Endothelial cell of umbilical vein (primary cell): ENCODE measurements around the gene PLEKHG3. TPM values are rescaled to one million over a fixed set of nuclear protein-coding genes. Genes with fewer than 3 reads are reported as not detected.

ENCODE experiments used
- BruUV-seq: library from RNA; stranded (reverse); fragments of 400-500 nt; replicated peaks from 2 replicates; lab custom pipeline; 2021; lab: Mats Ljungman, UMichigan
- CTCF ChIA-PET: fragments of 300-600, 350-600 bp; sonication (Branson Sonifier 250); formaldehyde crosslinking; loops from one replicate; lab custom pipeline; 2021; ENCODE audit warnings: antibody characterized with exemption, inconsistent platforms; lab: Charles Lee
- POLR2A ChIA-PET: fragments of 300-600, 350-600 bp; sonication (Branson Sonifier 250); formaldehyde crosslinking; loops from one replicate; lab custom pipeline; 2021; ENCODE audit warnings: antibody characterized with exemption, inconsistent platforms; lab: Charles Lee
- DNase-seq: peaks from one replicate; pipeline ENCODE4 v3.0.0-alpha.2; 2011; ENCODE audit warnings: low read depth, low spot score
- FAIRE-seq: peaks from 2 replicates; lab custom pipeline; 2011; peaks lifted over from hg19 to GRCh38; lab: Jason Lieb, UNC
- H2AFZ ChIP-seq: 2 replicates; pipeline ENCODE4 v1.6.0; 2012; ENCODE audit warnings: low read depth, low read length, control low read depth, inconsistent platforms
- H3K27ac ChIP-seq: 2 replicates; pipeline ENCODE4 v1.5.1; 2011; ENCODE audit warnings: low read depth, mild to moderate bottlenecking, control low read depth, low read length, moderate library complexity; ENCODE audit not compliant: insufficient read depth
- H3K27me3 ChIP-seq, 2 experiments: 2 replicates each; pipeline versions ENCODE4 v1.6.0 to v1.6.1; 2011; ENCODE audit warnings: low read length in 2 of 2, mixed read lengths in 1 of 2; ENCODE audit not compliant: control insufficient read depth in 2 of 2, insufficient read depth in 2 of 2
- H3K36me3 ChIP-seq, 2 experiments: 2 replicates in 1 of 2; 3 replicates in 1 of 2; pipeline ENCODE4 v1.5.1; 2011; ENCODE audit warnings: low read length in 2 of 2, mild to moderate bottlenecking in 1 of 2, moderate library complexity in 1 of 2; ENCODE audit not compliant: control insufficient read depth in 2 of 2, insufficient read depth in 2 of 2; ENCODE audit errors: extremely low read depth in 1 of 2
- H3K4me1 ChIP-seq: 3 replicates; pipeline ENCODE4 v1.5.1; 2011; ENCODE audit warnings: mild to moderate bottlenecking, low read length; ENCODE audit not compliant: control insufficient read depth, insufficient read depth; ENCODE audit errors: extremely low read depth
- H3K4me2 ChIP-seq: 2 replicates; pipeline ENCODE4 v1.6.1; 2011; ENCODE audit warnings: low read length, control low read depth, mixed read lengths; ENCODE audit not compliant: insufficient read depth
- H3K4me3 ChIP-seq, 3 experiments: fragments of 200-600 bp in 1 of 3; sonication (generic), shearing (Covaris generic) in 1 of 3; replicated peaks in 1 of 3; 2 replicates each; pipeline ENCODE4 v1.5.1; 2011 to 2016; ENCODE audit warnings: control low read depth in 3 of 3, low read length in 3 of 3, mild to moderate bottlenecking in 2 of 3, inconsistent platforms in 1 of 3, low read depth in 1 of 3, moderate library complexity in 1 of 3; ENCODE audit not compliant: insufficient read depth in 1 of 3
- H3K79me2 ChIP-seq: 2 replicates; pipeline ENCODE4 v1.6.0; 2012; ENCODE audit warnings: low read length, inconsistent platforms; ENCODE audit not compliant: control insufficient read depth, insufficient read depth
- H3K9ac ChIP-seq: replicated peaks from 2 replicates; pipeline ENCODE3; 2011; ENCODE audit warnings: low read length, control low read depth; ENCODE audit not compliant: insufficient read depth; ENCODE audit errors: extremely low read depth
- H3K9me1 ChIP-seq: replicated peaks from 3 replicates; pipeline ENCODE4 v1.6.0; 2011; ENCODE audit warnings: mild to moderate bottlenecking, low read length; ENCODE audit not compliant: control insufficient read depth, insufficient read depth; ENCODE audit errors: extremely low read depth
- H3K9me3 ChIP-seq: replicated peaks from 2 replicates; pipeline ENCODE4 v1.5.1; 2012; ENCODE audit warnings: low read length, inconsistent platforms; ENCODE audit not compliant: control insufficient read depth, insufficient read depth
- H4K20me1 ChIP-seq: replicated peaks from 2 replicates; pipeline ENCODE3; 2011; ENCODE audit warnings: mild to moderate bottlenecking, low read length; ENCODE audit not compliant: control insufficient read depth, insufficient read depth; ENCODE audit errors: extremely low read depth
- CTCF ChIP-seq, 2 donors: IDR thresholded peaks; 1 replicate in 1 of 2; 2 replicates in 1 of 2; pipeline ENCODE4 v1.5.1; 2011; ENCODE audit warnings: low read length in 2 of 2, mild to moderate bottlenecking in 2 of 2, moderate library complexity in 2 of 2, control low read depth in 1 of 2, inconsistent platforms in 1 of 2, low read depth in 1 of 2; ENCODE audit not compliant: insufficient read depth in 1 of 2; ENCODE audit errors: extremely low read depth in 1 of 2
- FOS ChIP-seq: IDR thresholded peaks from 2 replicates; pipeline ENCODE4 v1.6.1; 2011; ENCODE audit warnings: mild to moderate bottlenecking, low read length, moderate library complexity, borderline replicate concordance; ENCODE audit not compliant: insufficient read depth
- MAX ChIP-seq: IDR thresholded peaks from 2 replicates; pipeline ENCODE4 v1.6.1; 2011; ENCODE audit not compliant: insufficient read depth, insufficient read length
- POLR2AphosphoS5 ChIP-seq: IDR thresholded peaks from 2 replicates; pipeline ENCODE4 v1.6.1; 2012; ENCODE audit warnings: low read depth, mild to moderate bottlenecking, control low read depth, low read length, moderate library complexity; ENCODE audit not compliant: insufficient read depth
- dilution Hi-C: fragments of 300-500 bp; cut with MboI; formaldehyde crosslinking; loops from one replicate; pipeline ENCODE4 v1.15.0; 2019; ENCODE audit warnings: low sequenced_read_pairs; ENCODE audit not compliant: extremely low pct_ligation_motif_present
- intact Hi-C: fragments of 100-400 bp; cut with micrococcal nuclease; formaldehyde crosslinking; loops from one replicate; pipeline ENCODE4 v1.10.0; 2022
- polyA plus RNA-seq, 4 experiments: library from polyadenylated mRNA; depleted of rRNA in 3 of 4; stranded (reverse) in 3 of 4; unstranded in 1 of 4; fragments of >200 nt; gene quantifications; 2 replicates each; pipeline versions ENCODE4 v1.2.1 to v1.2.3, GENCODE V29; 2011 to 2012; ENCODE audit warnings: missing spikeins in 1 of 4
- total RNA-seq: library from RNA; stranded (reverse); gene quantifications from 2 replicates; pipeline ENCODE4 v1.2.3, GENCODE V29; 2021

Gene PLEKHG3
- total and polyA plus RNA-seq, 2 donors (not counting 3 experiments of a cell fraction or from before 2014, with no cell fraction given) = 6.6 to 8.0 TPM

DNA sequence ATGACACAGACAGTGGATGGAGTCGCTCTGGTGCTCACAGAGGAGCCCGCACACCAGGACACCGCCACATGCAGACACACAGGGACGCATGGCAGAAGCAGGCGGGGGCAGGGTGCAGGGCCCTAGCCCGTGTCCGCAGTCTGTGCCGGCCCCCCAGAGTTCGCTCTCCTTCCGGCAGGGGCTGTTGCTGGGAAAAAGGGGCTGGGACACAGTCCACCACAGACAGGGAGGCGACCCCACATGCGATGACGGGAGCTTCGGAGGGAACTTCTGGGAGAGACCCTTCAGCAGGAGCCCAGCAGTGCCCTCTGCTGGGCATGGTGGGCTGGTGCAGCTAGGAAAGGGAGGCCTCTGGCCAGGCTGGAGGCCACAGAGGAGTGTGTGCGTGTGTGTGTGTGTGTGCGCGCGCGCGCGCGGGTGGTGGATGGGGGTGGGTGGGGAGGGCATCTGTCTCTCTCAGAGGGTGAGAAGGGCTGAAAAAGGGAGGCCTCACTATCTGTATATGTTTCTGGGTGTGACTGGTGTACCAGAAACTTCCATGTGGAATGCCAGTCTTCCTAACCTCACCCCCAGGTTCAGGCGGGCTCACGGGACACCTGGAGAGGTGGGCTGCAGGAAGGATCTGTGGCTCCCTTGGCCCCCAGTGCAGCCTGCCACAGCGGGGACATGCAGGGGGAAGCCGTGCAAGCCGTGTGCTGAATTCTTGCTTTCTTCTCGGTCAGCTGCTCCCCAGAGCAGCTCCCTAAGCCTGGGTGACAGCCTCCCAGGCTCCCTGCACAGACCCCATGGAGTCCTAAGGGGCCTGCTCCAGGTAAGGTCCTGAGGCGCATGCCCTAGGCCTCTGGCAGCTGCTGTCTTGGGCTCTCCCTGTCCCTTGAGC is 60.7 kb downstream of the PLEKHG3 start:
- no peak overlapping the region for H3K9ac ChIP-seq
- H3K4me1 ChIP-seq = peaks cover 21% of the 10 kb centered on the region
- no peaks in the 10 kb centered on the region for H3K36me3 ChIP-seq
- peak; percentile 80 to 97 for TF ChIP-seq CTCF (IDR thresholded peaks at IDR 0.05; ENCODE audit: extremely low read depth in 1 of 2, insufficient read depth in 1 of 2, low read depth in 1 of 2, low read length in 2 of 2)
- no peak for TF ChIP-seq MAX
- TF ChIP-seq POLR2AphosphoS5 = no peak
- TF ChIP-seq FOS = no peak
- H3K9me1 ChIP-seq = no peaks in the 10 kb centered on the region
- peak overlapping the region; percentile 30 for H3K27ac ChIP-seq
- no TSS peak for BruUV-seq
- peak; percentile 87 for FAIRE-seq
- CTCF ChIA-PET = interaction anchor here (0.5 to 3.4 kb wide), 30 partner anchors 9 to 421 kb away, joined by 3 to 56 read pairs (median 4); partner anchors contain the start of genes MTHFD1 and PLEKHG3
- peak overlapping the region; percentile 4 for H3K4me2 ChIP-seq
- peak; percentile 74 for DNase-seq
- H3K9me3 ChIP-seq = no peaks in the 10 kb centered on the region
- H3K27me3 ChIP-seq = no peaks in the 10 kb centered on the region
- no peak overlapping the region for H3K4me3 ChIP-seq
- dilution Hi-C loops (no loop called here), intact Hi-C loops (loop anchor here (1.0 to 5.0 kb wide), 4 partner anchors 94 to 253 kb away; partner anchors contain the start of genes FNTB and HSPA2)
- H2AFZ ChIP-seq = peak overlapping the region; percentile 64
- no peaks in the 10 kb centered on the region for H3K79me2 ChIP-seq
- POLR2A ChIA-PET = no interaction called here
- H4K20me1 ChIP-seq = no peaks in the 10 kb centered on the region
